HG03432 (cell line): ENCODE measurements around the gene B3GALT4.
"Not testable (repeated sequence)": the region's sequence is repeated elsewhere in the genome, so short reads cannot be mapped to it uniquely, and the experiment has no call there.

Experiments
- ATAC-seq: cut with Tn5 transposase; IDR thresholded peaks from one replicate; pipeline ENCODE4 v1.9.1; 2021; ENCODE audit warnings: mild to moderate bottlenecking, moderate library complexity; ENCODE audit not compliant: unreplicated experiment

B3GALT4 gene

GRCh38 chr6:33271468-33272274 lies 5.3 kb upstream of the B3GALT4 start, which contains the start of the genes RPS18 and VPS52:
Gene RPS18 (plus strand): TSS chr6:33272075. CDS start chr6:33272120, 45 bp downstream.
Gene VPS52 (minus strand): TSS chr6:33271876. CDS start chr6:33271675, 201 bp downstream.
- peak; percentile 82 for ATAC-seq

- ATAC-seq, result peak; percentile 16
Measured at GRCh38 chr6:33272275-33273128, 4.4 kb upstream of the B3GALT4 start.

- no peak for ATAC-seq
Measured at GRCh38 chr6:33273129-33273923, 3.6 kb upstream of the B3GALT4 start.

- ATAC-seq, result no peak
Measured at GRCh38 chr6:33273924-33274902, 2.7 kb upstream of the B3GALT4 start.

GRCh38 chr6:33275795-33276580 lies 935 bp upstream of the B3GALT4 start:
- not testable (repeated sequence) for ATAC-seq

GRCh38 chr6:33276581-33276863 lies 401 bp upstream of the B3GALT4 start:
- ATAC-seq, result no peak

GRCh38 chr6:33277663-33278391 lies 904 bp downstream of the B3GALT4 start:
- ATAC-seq, result peak; percentile 10

GRCh38 chr6:33278392-33278741 lies 1.4 kb downstream of the B3GALT4 start:
- ATAC-seq, result no peak

GRCh38 chr6:33278810-33279209 lies 1.9 kb downstream of the B3GALT4 start:
- ATAC-seq, result no peak

- ATAC-seq, result no peak
Measured at GRCh38 chr6:33279257-33279695, 2.4 kb downstream of the B3GALT4 start.

GRCh38 chr6:33279971-33280511 lies 3.1 kb downstream of the B3GALT4 start:
- ATAC-seq, result no peak

- no peak for ATAC-seq
Measured at GRCh38 chr6:33280539-33280938, 3.6 kb downstream of the B3GALT4 start.

- not testable (repeated sequence) for ATAC-seq
Measured at GRCh38 chr6:33285214-33285613, 8.3 kb downstream of the B3GALT4 start.

GRCh38 chr6:33286946-33287914 lies 10.3 kb downstream of the B3GALT4 start:
- ATAC-seq, result no peak

- no peak for ATAC-seq
Measured at GRCh38 chr6:33288141-33288920, 11.4 kb downstream of the B3GALT4 start.
